ENCODE measurements around the gene GXYLT1.
A peak's percentile ranks its signal among the peaks of the same experiment; 100 is the strongest.

The GXYLT1 gene

GRCh38 chr12:42144408-42145196, at the start of gene GXYLT1:
Gene GXYLT1, minus strand, starts transcription at chr12:42144874. Its CDS starts 228 bp downstream, at chr12:42144646.
- Histone ChIP-seq H3K36me3 (replicated peaks; ENCODE audit: low read depth, low read length) (no peaks in the 10 kb centered on the region), H3K4me3 (ENCODE audit: low read length) (peak within 1 kb of the TSS; percentile 82), H3K9me3 (ENCODE audit: insufficient read depth, low read length) (no peaks in the 10 kb centered on the region), H3K27ac (ENCODE audit: low read length) (peak within 1 kb of the TSS; percentile 29), H3K27me3 (ENCODE audit: low read depth, low read length) (no peaks in the 10 kb centered on the region), H3K4me1 (ENCODE audit: low read length) (peaks cover 23% of the 10 kb centered on the region), H3K9ac (ENCODE audit: low read length) (peak within 1 kb of the TSS; percentile 69), H3K4me2 (ENCODE audit: low read length) (peak within 1 kb of the TSS; percentile 90), H2AFZ (ENCODE audit: low read depth, low read length) (peak within 1 kb of the TSS; percentile 95), H3K79me2 (ENCODE audit: low read length) (peaks cover 36% of the 10 kb centered on the region), H4K20me1 (ENCODE audit: insufficient read depth, low read length) (peaks cover 19% of the 10 kb centered on the region; the same call in 1 of the 2 replicates)
- TF ChIP-seq CTCF (IDR thresholded peaks at IDR 0.05; ENCODE audit: low read depth, low read length): no peak
- TF ChIP-seq EZH2phosphoT487 (IDR thresholded peaks at IDR 0.05; ENCODE audit: low read depth): no peak

DNA sequence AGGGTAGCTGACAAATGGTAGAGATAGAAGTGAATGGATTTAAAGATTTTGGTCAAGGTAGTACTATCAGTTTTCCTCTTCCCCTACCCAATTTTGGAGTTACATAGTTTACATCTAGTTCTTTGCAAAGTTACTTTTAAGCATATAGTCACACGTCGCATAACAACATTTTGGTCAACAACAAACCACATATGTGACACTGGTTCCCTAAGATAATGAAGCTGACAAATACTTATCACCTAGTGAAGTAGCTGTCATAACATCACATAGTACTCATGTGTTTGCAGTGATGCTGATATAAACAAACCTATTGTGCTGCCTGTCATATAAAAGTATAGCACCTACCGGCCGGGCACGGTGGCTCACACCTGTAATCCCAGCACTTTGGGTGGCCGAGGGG, 48.0 kb upstream of the GXYLT1 start:
- TF ChIP-seq EZH2phosphoT487 (IDR thresholded peaks at IDR 0.05; ENCODE audit: low read depth) (no peak), CTCF (IDR thresholded peaks at IDR 0.05; ENCODE audit: low read depth, low read length) (no peak)

DNA sequence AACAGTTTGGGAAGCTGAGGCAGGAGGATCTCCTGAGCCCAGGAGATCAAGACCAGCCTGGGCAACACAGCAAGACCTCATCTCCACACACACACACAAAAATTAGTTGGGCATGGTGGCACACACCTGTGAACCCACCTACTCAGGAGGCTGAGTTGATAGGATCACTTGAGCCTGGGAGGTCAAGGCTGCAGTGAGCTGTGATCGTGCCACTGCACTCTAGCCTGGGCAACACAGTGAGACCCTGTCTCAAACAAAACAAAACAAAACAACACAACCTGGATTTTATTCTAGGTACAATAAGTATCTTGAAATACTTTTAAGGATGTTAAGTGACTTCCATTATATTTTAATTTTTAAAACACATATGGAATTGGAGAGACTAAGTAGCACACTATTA, 47.6 kb upstream of the GXYLT1 start:
- H3K9me3 ChIP-seq (ENCODE audit: insufficient read depth, low read length): no peaks in the 10 kb centered on the region
- H3K79me2 ChIP-seq (ENCODE audit: low read length): peaks cover 9% of the 10 kb centered on the region; the same call in 1 of the 2 replicates
- H3K4me1 ChIP-seq (ENCODE audit: low read length): peaks cover 29% of the 10 kb centered on the region

More for the DNA sequence above, 48.0 kb upstream of the GXYLT1 start:
- H2AFZ ChIP-seq (ENCODE audit: low read depth, low read length): no peak overlapping the region
- H3K9ac ChIP-seq (ENCODE audit: low read length): no peak overlapping the region
- H3K4me2 ChIP-seq (ENCODE audit: low read length): no peak overlapping the region
- peaks cover 9% of the 10 kb centered on the region; the same call in 1 of the 2 replicates for H3K79me2 ChIP-seq (ENCODE audit: low read length)
- peaks cover 27% of the 10 kb centered on the region for H3K4me1 ChIP-seq (ENCODE audit: low read length)
- peaks cover 6% of the 10 kb centered on the region; the same call in 1 of the 2 replicates for H4K20me1 ChIP-seq (ENCODE audit: insufficient read depth, low read length)
- H3K27me3 ChIP-seq (ENCODE audit: low read depth, low read length): no peaks in the 10 kb centered on the region
- no peak overlapping the region for H3K27ac ChIP-seq (ENCODE audit: low read length)
- H3K4me3 ChIP-seq (ENCODE audit: low read length): no peak overlapping the region
- no peaks in the 10 kb centered on the region for H3K9me3 ChIP-seq (ENCODE audit: insufficient read depth, low read length)
- peaks cover 9% of the 10 kb centered on the region for H3K36me3 ChIP-seq (replicated peaks; ENCODE audit: low read depth, low read length)

More for the DNA sequence above, 47.6 kb upstream of the GXYLT1 start:
- no peak overlapping the region for H3K4me2 ChIP-seq (ENCODE audit: low read length)
- H3K4me3 ChIP-seq (ENCODE audit: low read length): no peak overlapping the region
- H3K36me3 ChIP-seq (replicated peaks; ENCODE audit: low read depth, low read length): peaks cover 6% of the 10 kb centered on the region
- no peak overlapping the region for H2AFZ ChIP-seq (ENCODE audit: low read depth, low read length)
- H3K27me3 ChIP-seq (ENCODE audit: low read depth, low read length): no peaks in the 10 kb centered on the region
- no peak for TF ChIP-seq EZH2phosphoT487 (IDR thresholded peaks at IDR 0.05; ENCODE audit: low read depth)
- no peak for TF ChIP-seq CTCF (IDR thresholded peaks at IDR 0.05; ENCODE audit: low read depth, low read length)
- no peak overlapping the region for H3K9ac ChIP-seq (ENCODE audit: low read length)
- H4K20me1 ChIP-seq (ENCODE audit: insufficient read depth, low read length): peaks cover 6% of the 10 kb centered on the region; the same call in 1 of the 2 replicates
- H3K27ac ChIP-seq (ENCODE audit: low read length): no peak overlapping the region

Data from OCI-LY3 (cell line).